ENCODE results near the gene PLEKHA3. TPM values are rescaled to one million over a fixed set of nuclear protein-coding genes. Genes with fewer than 3 reads are reported as not detected.

The PLEKHA3 gene
- total RNA-seq, 1 experiment from 2014 or later = 26.8 TPM

- no peak for TF ChIP-seq ZBTB33 (IDR thresholded peaks at IDR 0.05; ENCODE audit: extremely low read depth, insufficient replicate concordance, low read length)
- TF ChIP-seq ATF3 (IDR thresholded peaks at IDR 0.05) = no peak
- no peak for TF ChIP-seq EGR1 (IDR thresholded peaks at IDR 0.05; ENCODE audit: low read depth)
- no peak for TF ChIP-seq SP1 (IDR thresholded peaks at IDR 0.05; ENCODE audit: low read depth)
Measured at GRCh38 chr2:178455947-178456346, 24.3 kb upstream of the PLEKHA3 start (continued).

GRCh38 chr2:178457390-178457886, 22.8 kb upstream of the PLEKHA3 start:
- ChIA-PET POLR2A (no interaction called here), CTCF (no interaction called here), RAD21 (ENCODE audit: low non-redundant PET in 1 of 2, low total read pairs in 2 of 2, uncharacterized antibody in 2 of 2, unreplicated experiment in 2 of 2) (no interaction called here)
- intact Hi-C loops (cut with micrococcal nuclease) = no loop called here
- Histone ChIP-seq H3K9me3 (ENCODE audit: control insufficient read depth in 1 of 2, insufficient read depth in 1 of 2, low read depth in 1 of 2, low read length in 2 of 2) (no peaks in the 10 kb centered on the region), H3K4me3 (replicated peaks in 1 of 2; ENCODE audit: low read depth in 1 of 2, low read length in 2 of 2) (no peak overlapping the region), H3K27ac (ENCODE audit: low read depth, low read length) (no peak overlapping the region), H3K27me3 (ENCODE audit: insufficient read depth, low read length) (no peaks in the 10 kb centered on the region), H2AFZ (ENCODE audit: low read depth, low read length, poor library complexity, severe bottlenecking) (no peak overlapping the region), H3K4me1 (ENCODE audit: control insufficient read depth in 1 of 2, insufficient read depth in 2 of 2, low read length in 2 of 2) (peaks cover under 1% of the 10 kb centered on the region in 2 experiments; a peak in 1 of 4 replicates), H3K36me3 (ENCODE audit: control insufficient read depth in 1 of 2, insufficient read depth in 2 of 2, low read length in 2 of 2) (no peaks in the 10 kb centered on the region), H3K4me2 (ENCODE audit: low read length) (no peak overlapping the region), H4K20me1 (ENCODE audit: insufficient read depth) (no peaks in the 10 kb centered on the region), H3K79me2 (ENCODE audit: insufficient read depth, low read length) (no peaks in the 10 kb centered on the region), H3K9ac (ENCODE audit: low read length) (no peak overlapping the region), H3K9me2 (ENCODE audit: insufficient read depth) (no peaks in the 10 kb centered on the region)
- DNase-seq (ENCODE audit: low read depth, low spot score) = no peak
- ATAC-seq = no peak
- TF ChIP-seq ATF3 (IDR thresholded peaks at IDR 0.05) (no peak), YY1 (IDR thresholded peaks at IDR 0.05; ENCODE audit: extremely low read depth, insufficient replicate concordance, low read depth, low read length) (no peak), POLR2AphosphoS5 (IDR thresholded peaks at IDR 0.05; ENCODE audit: low read depth, low read length) (no peak), ZFX (IDR thresholded peaks at IDR 0.05) (no peak), TCF7L2 (IDR thresholded peaks at IDR 0.05; ENCODE audit: borderline replicate concordance, extremely low read depth, insufficient read depth, insufficient read length) (no peak), EGR1 (IDR thresholded peaks at IDR 0.05; ENCODE audit: low read depth) (no peak), POLR2A (IDR thresholded peaks at IDR 0.05; ENCODE audit: borderline replicate concordance, extremely low read depth, insufficient read depth, insufficient read length) (no peak), SRF (IDR thresholded peaks at IDR 0.05; ENCODE audit: low read depth) (no peak), ZBTB33 (IDR thresholded peaks at IDR 0.05; ENCODE audit: extremely low read depth, insufficient replicate concordance, low read length) (no peak), CTCF (IDR thresholded peaks at IDR 0.05 in 2 of 3, conservative IDR thresholded peaks at IDR 0.05 in 1 of 3; ENCODE audit: borderline replicate concordance in 1 of 3, insufficient read depth in 1 of 3, low read depth in 2 of 3, low read length in 2 of 3) (no peak), EZH2 (IDR thresholded peaks at IDR 0.05) (no peak)
- no TSS peak for BruUV-seq (replicated peaks)
